Motor neuron (in vitro differentiated cells): ENCODE data around the gene RALGPS2. TPM values are rescaled to one million over a fixed set of nuclear protein-coding genes. Genes with fewer than 3 reads are reported as not detected.

Experiments used
- ATAC-seq, 8 experiments: fragments of 200-7000 bp; cut with Tn5 transposase; replicated peaks in 6 of 8; 2 replicates each; pipeline ENCODE4 v1.8.0; 2021; ENCODE audit warnings: mild to moderate bottlenecking in 8 of 8, moderate library complexity in 8 of 8
- H3K27ac ChIP-seq, 2 donors: fragments of 250-450 bp; sonication (Bioruptor Pico); 2 replicates each; pipeline ENCODE4 v1.9.0; 2021; ENCODE audit warnings: antibody characterized with exemption in 2 of 2, mild to moderate bottlenecking in 2 of 2, moderate library complexity in 1 of 2
- H3K4me1 ChIP-seq, 2 donors: fragments of 250-450 bp; sonication (Bioruptor Pico); replicated peaks in 1 of 2; 2 replicates each; pipeline ENCODE4 v1.6.1; 2021; ENCODE audit warnings: antibody characterized with exemption in 2 of 2, mild to moderate bottlenecking in 2 of 2, moderate library complexity in 1 of 2
- H3K4me3 ChIP-seq, 5 donors: fragments of 250-450 bp; sonication (Bioruptor Pico); 2 replicates each; pipeline ENCODE4 v1.9.0; 2021; ENCODE audit warnings: antibody characterized with exemption in 5 of 5, mild to moderate bottlenecking in 5 of 5, moderate library complexity in 4 of 5
- WGBS, 10 experiments: fragments of 450-650 bp; shearing (Covaris generic); methylation state at CpG; one replicate each; pipeline ENCODE4 v1.0.0; 2022; 5-methylcytosine and 5-hydroxymethylcytosine counted together
- in situ Hi-C, 9 experiments: fragments of 400-800 bp; cut with MboI; loops; one replicate each; pipeline ENCODE4 v1.15.0; 2021; ENCODE audit warnings: low sequenced_read_pairs in 9 of 9, low pct_unique_long_range_greater_than_20kb in 2 of 9; ENCODE audit not compliant: unreplicated experiment in 9 of 9
- total RNA-seq, 8 experiments: library from RNA; unstranded; fragments of 300-600 nt; gene quantifications; 2 replicates each; pipeline versions ENCODE4 v1.2.3 to v1.2.4, GENCODE V29; 2022

The RALGPS2 gene
- total RNA-seq, 8 experiments from 2014 or later, result 1.5 to 48.2 (median 23.5) TPM

DNA sequence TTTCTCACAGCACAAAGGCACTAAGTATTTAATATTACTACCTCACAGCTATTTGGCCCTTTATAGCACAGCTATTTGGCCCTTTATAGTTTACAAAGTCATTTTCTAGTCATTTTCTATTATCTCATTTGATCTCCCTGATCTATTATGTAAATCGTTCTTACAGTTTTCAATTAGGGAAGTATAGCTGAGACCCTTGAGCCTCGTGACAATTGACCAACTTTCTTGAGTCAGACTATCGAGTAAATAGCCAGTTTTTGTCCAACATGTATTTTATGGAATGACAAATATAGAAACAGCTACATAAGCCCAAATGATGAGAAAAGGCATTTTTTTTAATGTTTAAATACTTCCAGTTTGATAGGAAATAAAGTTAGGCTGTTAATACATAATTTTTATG is 152.9 kb downstream of the RALGPS2 start:
- 46 to 100% (median 87%) methylated on average over 1 to 3 of the region's 3 CpGs; no CpG with 5 or more reads in 1 of the 10 experiments for WGBS, 10 experiments
- in situ Hi-C loops, result no loop called here
- H3K4me3 ChIP-seq, result no peak overlapping the region
- H3K4me1 ChIP-seq, result no peaks in the 10 kb centered on the region
- no peak overlapping the region for H3K27ac ChIP-seq
- no peak for ATAC-seq

DNA sequence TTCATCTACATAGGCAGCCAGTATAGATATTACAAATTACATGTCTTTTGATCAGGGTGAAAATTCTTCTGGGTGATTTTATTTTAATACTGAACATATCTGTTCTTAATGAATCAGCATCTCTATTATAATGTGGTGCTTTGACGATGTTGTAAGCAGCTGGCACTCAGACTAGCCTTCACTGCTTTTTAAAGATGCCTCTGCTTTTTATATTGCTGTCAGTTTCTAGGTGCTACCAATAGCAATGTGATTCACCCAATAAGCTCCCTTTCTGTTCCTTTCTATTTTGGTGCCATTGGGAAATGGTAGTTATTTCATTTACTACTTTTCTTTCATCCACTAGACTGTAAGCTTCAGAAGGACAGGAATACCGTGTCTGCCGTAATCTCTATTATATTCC is 156.9 kb downstream of the RALGPS2 start:
- Histone ChIP-seq H3K27ac (no peak overlapping the region), H3K4me3 (no peak overlapping the region), H3K4me1 (no peaks in the 10 kb centered on the region)
- 55 to 100% (median 97%) methylated on average over 2 to 3 of the region's 3 CpGs; no CpG with 5 or more reads in 1 of the 10 experiments for WGBS, 10 experiments
- ATAC-seq, result no peak
- in situ Hi-C loops, result no loop called here

DNA sequence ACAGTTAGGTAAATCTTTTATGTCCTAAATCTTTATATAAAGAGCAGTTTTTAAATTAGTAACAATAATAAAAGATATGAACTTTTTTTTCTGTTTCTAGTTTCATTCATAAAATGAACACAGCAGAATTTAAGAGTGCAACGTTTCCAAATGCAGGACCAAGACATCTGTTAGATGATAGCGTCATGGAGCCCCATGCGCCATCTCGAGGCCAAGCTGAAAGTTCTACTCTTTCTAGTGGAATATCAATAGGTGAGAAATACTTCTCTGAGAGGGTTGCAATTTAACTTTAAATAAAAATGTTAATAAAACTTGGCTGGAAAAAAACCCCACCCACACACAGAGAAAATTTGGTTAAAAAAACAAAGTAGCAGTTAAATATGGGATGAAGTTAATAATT is 160.8 kb downstream of the RALGPS2 start:
- in situ Hi-C loops, result no loop called here
- ATAC-seq, result peak in 1 of 8 experiments; percentile 50
- WGBS, 10 experiments, result 30 to 97% (median 91%) methylated on average over 3 to 4 of the region's 4 CpGs; no CpG with 5 or more reads in 2 of the 10 experiments
- Histone ChIP-seq H3K4me3 (no peak overlapping the region), H3K4me1 (no peaks in the 10 kb centered on the region), H3K27ac (no peak overlapping the region)

DNA sequence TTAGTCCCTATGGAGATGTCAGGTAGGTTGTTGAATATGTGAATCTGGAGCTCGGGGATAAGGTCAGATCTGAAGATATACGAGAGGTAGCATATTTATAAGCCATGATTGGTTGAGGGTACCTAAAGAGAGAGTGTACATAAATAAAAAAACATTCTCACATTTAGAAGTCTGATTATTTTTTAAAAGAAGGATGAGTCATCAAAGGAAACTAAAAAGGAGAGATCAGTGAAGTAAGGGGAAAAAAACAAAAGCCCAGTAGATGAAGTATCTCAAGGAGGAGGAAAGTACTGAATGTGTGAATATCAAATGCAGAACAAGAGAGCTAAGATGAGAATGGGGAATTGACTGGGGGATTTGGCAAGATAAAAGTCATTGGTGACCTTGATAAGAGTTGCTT is 161.5 kb downstream of the RALGPS2 start:
- 70 to 100% (median 97%) methylated on average over 1 to 2 of the region's 2 CpGs for WGBS, 10 experiments
- Histone ChIP-seq H3K27ac (no peak overlapping the region), H3K4me3 (no peak overlapping the region), H3K4me1 (no peaks in the 10 kb centered on the region)
- in situ Hi-C loops, result no loop called here
- no peak for ATAC-seq

DNA sequence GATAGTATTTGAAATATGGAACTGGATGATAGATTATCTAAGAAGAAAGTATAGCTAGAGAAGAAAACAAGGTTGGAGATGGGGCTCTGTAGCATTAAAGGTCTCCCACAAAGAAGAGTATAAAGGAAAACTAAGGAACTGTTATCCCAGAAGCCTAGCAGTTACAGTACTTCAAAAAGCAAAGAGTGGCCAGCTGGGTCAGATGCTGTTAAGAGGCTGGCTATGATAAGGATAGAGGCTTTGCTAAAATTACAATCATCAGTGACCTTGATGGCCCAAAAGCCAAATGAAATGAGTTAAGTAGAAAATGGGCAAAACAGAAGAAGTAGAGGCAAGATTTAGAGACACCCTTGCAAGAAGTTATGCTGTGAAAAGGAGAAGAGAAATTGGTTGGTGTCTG is 170.9 kb downstream of the RALGPS2 start:
- in situ Hi-C loops, result no loop called here
- Histone ChIP-seq H3K4me1 (no peaks in the 10 kb centered on the region), H3K4me3 (no peak overlapping the region), H3K27ac (no peak overlapping the region)
- ATAC-seq, result no peak

DNA sequence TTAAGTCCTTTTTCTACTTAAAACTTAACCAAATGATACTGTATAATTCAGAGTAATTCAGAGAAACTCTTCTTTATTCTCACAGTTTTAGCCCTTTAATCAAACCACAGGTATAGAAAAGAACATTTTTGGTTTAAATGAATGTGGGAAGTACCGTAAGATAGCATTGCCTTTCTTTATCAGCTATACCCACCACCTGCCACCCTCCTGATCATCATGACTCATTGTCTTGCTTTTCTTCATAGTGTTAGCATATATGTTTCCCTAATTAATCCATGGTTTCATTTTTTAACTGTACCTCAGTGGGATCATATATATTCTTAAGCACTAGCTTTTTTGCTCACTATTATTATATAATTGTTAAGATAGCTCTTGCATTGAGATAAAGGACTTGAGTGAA is 173.4 kb downstream of the RALGPS2 start:
- H3K27ac ChIP-seq, result no peak overlapping the region
- H3K4me3 ChIP-seq, result no peak overlapping the region
- no peak for ATAC-seq
- 91 to 100% (median 100%) methylated on average over 1 of the region's 1 CpG; no CpG with 5 or more reads in 1 of the 10 experiments for WGBS, 10 experiments
- no peaks in the 10 kb centered on the region for H3K4me1 ChIP-seq
- in situ Hi-C loops, result no loop called here

DNA sequence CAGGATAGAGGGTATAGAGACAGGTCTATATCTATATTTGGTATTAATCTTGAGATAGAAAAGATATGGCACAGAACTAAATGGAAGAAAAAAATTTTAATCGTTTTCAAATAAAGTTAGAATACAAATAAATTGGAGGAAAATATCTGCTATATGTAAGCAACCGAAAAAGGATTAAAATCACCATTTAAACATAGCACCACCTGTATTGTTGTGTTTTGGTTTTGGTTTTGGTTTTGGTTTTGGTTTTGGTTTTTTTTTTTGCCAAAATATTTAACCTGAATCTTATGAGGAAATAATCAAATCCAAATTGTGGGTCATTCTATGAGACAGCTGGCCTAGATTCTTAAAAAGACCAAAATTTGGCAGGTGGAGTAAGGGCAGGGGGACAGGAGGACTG is 174.4 kb downstream of the RALGPS2 start:
- ATAC-seq, result no peak
- Histone ChIP-seq H3K4me3 (no peak overlapping the region), H3K27ac (no peak overlapping the region), H3K4me1 (no peaks in the 10 kb centered on the region)
- in situ Hi-C loops, result no loop called here
- 63 to 100% (median 94%) methylated on average over 2 of the region's 2 CpGs for WGBS, 10 experiments

DNA sequence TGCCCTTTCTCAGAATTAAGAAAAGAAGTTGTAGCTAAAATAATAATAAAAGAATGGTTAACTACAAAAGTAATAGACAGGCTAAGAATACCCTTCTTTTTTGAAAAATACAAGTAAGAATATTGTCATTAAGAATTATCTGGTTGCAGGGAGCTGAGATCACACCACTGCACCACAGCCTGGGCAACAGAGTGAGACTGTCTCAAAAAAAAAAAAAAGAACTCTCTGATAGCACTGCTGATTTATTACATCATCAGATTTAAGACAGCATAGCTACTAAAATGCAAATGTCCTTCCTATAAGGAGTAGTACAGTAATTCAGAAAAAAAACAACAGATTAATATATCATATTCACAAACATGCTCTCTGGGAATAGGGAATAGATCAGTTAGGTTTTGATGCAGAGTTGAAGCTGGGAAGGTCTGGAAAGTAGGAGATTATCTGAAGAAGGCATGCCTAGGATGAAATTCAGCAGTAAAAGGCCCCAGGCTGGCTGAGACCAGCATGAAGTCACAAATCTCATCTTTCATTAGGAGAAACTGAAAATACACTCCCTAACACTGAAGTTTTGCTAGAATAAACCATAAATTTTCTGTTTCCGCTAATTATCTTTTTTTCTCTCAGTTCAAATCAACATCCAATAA is 176.6 kb downstream of the RALGPS2 start:
- in situ Hi-C loops, result no loop called here
- Histone ChIP-seq H3K4me3 (no peak overlapping the region), H3K27ac (no peak overlapping the region), H3K4me1 (no peaks in the 10 kb centered on the region)
- 0 to 100% (median 75%) methylated on average over 1 of the region's 1 CpG; no CpG with 5 or more reads in 2 of the 10 experiments for WGBS, 10 experiments
- peak in 5 of 8 experiments; percentile 56 to 95 (median 93) for ATAC-seq

DNA sequence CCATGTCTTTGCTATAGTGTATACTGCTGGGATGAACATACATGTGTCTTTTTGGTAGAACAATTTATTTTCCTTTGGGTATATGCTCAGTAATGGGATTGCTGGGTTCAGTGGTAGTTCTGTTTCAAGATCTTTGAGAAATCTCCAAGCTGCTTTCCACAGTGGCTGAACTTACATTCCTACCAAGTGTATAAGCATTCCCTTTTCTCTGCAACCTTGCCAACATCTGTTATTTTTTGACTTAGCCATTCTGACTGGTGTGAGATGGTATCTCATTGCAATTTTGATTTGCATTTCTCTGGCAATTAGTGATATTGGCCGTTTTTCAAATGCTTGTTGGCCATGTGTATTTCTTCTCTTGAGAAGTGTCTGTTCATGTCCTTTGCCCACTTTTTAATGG is 183.3 kb downstream of the RALGPS2 start:
- 0 to 100% (median 80%) methylated on average over 1 of the region's 1 CpG; no CpG with 5 or more reads in 1 of the 10 experiments for whole genome bisulfite sequencing, 10 experiments
- H3K4me3 ChIP-seq, result no peak overlapping the region
- no peaks in the 10 kb centered on the region for H3K4me1 ChIP-seq
- peak in 2 of 8 experiments; percentile 23 to 50 for ATAC-seq
- in situ Hi-C loops, result no loop called here
- no peak overlapping the region for H3K27ac ChIP-seq

DNA sequence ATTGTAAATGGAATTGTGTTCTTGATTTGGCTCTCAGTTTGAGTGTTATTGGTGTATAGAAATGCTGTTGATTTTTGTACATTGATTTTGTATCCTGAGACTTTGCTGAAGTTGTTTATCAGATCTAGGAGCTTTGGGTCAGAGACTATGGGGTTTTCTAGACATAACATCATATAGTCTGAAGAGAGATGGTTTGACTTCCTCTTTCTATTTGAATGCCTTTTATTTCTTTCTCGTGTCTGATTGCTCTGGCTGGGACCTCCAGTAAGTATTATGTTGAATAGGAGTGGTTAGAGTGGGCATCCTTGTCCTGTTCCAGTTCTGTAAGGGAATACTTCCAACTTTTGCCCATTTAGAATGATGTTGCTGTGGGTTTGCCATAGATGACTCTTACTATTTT is 185.0 kb downstream of the RALGPS2 start:
- WGBS, 10 experiments, result 33 to 100% (median 100%) methylated on average over 1 of the region's 1 CpG; no CpG with 5 or more reads in 3 of the 10 experiments
- no peaks in the 10 kb centered on the region for H3K4me1 ChIP-seq
- no peak overlapping the region for H3K27ac ChIP-seq
- in situ Hi-C loops, result no loop called here
- no peak overlapping the region for H3K4me3 ChIP-seq
- ATAC-seq, result no peak

DNA sequence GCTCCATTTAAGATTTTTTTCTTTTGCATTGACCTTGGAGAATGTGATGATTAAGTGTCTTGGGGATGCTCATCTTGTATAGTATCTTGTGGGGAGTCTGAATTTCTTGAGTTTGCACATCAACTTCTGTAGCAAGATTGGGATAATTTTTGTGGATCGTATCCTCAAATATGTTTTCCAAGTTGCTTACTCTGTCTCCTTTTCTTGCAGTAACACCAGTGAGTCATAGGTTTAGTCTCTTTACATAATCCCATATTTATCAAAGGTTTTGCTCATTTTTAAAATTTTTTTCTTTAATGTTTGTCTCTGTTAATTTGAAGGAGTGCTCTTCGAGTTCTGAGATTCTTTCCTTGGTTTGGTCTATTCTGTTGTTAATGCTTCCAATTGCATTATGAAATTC is 187.6 kb downstream of the RALGPS2 start:
- ATAC-seq, result no peak
- in situ Hi-C loops, result no loop called here

DNA sequence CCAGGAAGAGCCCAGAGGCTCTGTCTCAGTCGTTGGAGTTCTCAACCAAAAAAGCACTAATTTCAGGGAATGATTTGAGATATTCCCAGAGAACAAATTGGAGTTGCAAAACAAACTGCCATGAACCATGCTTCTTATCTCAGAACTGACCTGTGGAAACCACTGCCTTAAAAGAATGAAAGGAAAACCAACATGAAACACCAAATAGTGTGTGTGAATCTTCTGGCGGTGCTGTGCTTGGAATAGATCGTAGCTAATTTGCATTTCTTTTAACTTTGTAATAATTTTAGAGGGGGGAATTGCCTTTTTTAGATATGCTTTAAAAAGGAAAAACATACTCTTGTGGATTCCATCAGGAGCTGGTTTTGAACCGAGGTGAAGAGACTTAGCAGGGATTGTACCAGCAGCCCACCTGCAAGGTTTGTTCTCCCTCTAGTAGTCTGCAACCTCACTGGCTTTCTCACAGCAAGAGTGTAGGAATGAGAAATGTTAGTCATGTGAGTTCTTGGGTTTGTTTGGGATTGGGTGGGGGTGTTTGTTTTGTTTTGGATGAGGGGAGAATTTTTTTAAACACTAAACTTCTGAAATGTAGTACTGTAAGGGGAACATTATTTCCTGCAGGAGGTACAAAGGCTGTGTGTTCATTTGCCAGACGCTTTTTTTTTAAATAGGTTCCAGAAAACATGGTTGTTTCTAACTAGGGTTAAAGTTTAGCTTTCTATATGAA is 191.6 kb downstream of the RALGPS2 start:
- WGBS, 10 experiments, result 56 to 89% (median 81%) methylated on average over 1 to 5 of the region's 5 CpGs
- no peaks in the 10 kb centered on the region for H3K4me1 ChIP-seq
- no peak for ATAC-seq
- in situ Hi-C loops, result no loop called here
- H3K27ac ChIP-seq, result no peak overlapping the region
- H3K4me3 ChIP-seq, result no peak overlapping the region

More for the DNA sequence above, 187.6 kb downstream of the RALGPS2 start:
- 69 to 100% (median 90%) methylated on average over 1 to 2 of the region's 2 CpGs; no CpG with 5 or more reads in 3 of the 10 experiments for WGBS, 10 experiments
- Histone ChIP-seq H3K4me3 (no peak overlapping the region), H3K27ac (no peak overlapping the region), H3K4me1 (no peaks in the 10 kb centered on the region)

DNA sequence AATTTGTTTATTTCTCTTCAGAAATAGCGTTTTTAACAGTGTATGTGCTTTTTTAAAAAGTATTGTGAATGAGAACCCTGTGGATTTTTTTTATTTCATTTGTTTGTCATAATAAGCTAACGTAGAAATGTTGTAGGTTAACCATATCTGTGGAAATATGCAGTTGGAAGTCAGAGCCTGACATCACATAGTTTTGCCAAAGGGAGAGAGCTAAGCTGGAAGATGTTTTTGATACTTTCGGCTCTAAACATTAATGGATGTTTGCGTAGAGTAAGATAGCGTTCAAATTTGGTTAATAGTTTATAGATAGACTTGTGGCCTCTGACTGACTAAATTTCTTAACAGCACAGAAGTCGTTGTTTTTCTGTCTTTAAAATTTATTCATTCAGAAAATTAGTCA is 193.3 kb downstream of the RALGPS2 start:
- H3K4me1 ChIP-seq, result no peaks in the 10 kb centered on the region
- in situ Hi-C loops, result no loop called here
- no peak overlapping the region for H3K27ac ChIP-seq
- 34 to 100% (median 91%) methylated on average over 2 to 6 of the region's 6 CpGs for WGBS, 10 experiments
- ATAC-seq, result no peak
- no peak overlapping the region for H3K4me3 ChIP-seq

DNA sequence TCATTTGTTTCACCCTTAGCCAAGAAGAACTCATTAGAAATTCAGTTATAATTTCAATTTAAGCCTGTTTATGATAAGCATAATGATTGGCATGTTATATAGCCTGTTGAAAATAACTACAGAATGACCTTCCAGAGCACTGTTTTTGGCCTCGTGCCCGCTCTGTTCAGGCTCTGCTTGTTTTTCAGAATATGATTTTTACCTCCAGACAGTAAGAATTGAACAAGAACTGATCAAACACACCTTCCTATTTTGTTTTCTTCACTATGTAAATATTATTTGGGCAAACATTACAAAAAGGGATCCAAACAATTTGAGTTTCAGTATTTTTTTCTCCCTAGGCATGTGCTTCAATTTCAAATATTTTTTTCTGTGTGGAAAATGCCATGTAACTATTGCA is 193.9 kb downstream of the RALGPS2 start:
- H3K4me3 ChIP-seq, result no peak overlapping the region
- in situ Hi-C loops, result no loop called here
- no peaks in the 10 kb centered on the region for H3K4me1 ChIP-seq
- WGBS, 10 experiments, result 14 to 100% (median 95%) methylated on average over 1 to 2 of the region's 2 CpGs; no CpG with 5 or more reads in 4 of the 10 experiments
- no peak for ATAC-seq
- no peak overlapping the region for H3K27ac ChIP-seq
